Muscle of leg (tissue), 11 donors: ENCODE results near the gene ANKRD61. TPM values are rescaled to one million over a fixed set of nuclear protein-coding genes. Genes with fewer than 3 reads are reported as not detected.

ENCODE experiments used
- DNase-seq: peaks from one replicate; pipeline ENCODE4 v3.0.0; 2013
- H3K27ac ChIP-seq: one replicate; pipeline ENCODE4 v1.5.1; 2013; ENCODE audit warnings: mild to moderate bottlenecking, low read length, control low read depth
- H3K27me3 ChIP-seq: one replicate; pipeline ENCODE4 v1.6.1; 2013; ENCODE audit warnings: low read length; ENCODE audit not compliant: control insufficient read depth, insufficient read depth
- H3K36me3 ChIP-seq: one replicate; pipeline ENCODE4 v1.6.1; 2013; ENCODE audit warnings: low read length; ENCODE audit not compliant: control insufficient read depth, insufficient read depth
- H3K4me1 ChIP-seq: one replicate; pipeline ENCODE4 v1.6.1; 2013; ENCODE audit warnings: low read length; ENCODE audit not compliant: control insufficient read depth, insufficient read depth
- H3K4me3 ChIP-seq: one replicate; pipeline ENCODE4 v1.5.1; 2013; ENCODE audit warnings: low read length, control low read depth
- H3K9me3 ChIP-seq: replicated peaks from 2 replicates; pipeline ENCODE4 v1.6.1; 2013; ENCODE audit warnings: low read depth, low read length; ENCODE audit not compliant: control insufficient read depth
- WGBS: methylation state at CpG from one replicate; pipeline ENCODE4 v1.1.5; 2013; ENCODE audit warnings: missing lambda C conversion rate; ENCODE audit not compliant: insufficient coverage; 5-methylcytosine and 5-hydroxymethylcytosine counted together
- polyA plus RNA-seq, 8 donors: library from polyadenylated mRNA; unstranded; fragments of 120-200 nt; gene quantifications; one replicate each; pipeline versions ENCODE4 v1.2.1 to v1.2.3, GENCODE V29; 2013; ENCODE audit warnings: inconsistent platforms in 1 of 8, low replicate concordance in 1 of 8; ENCODE audit not compliant: insufficient read length in 8 of 8, insufficient read depth in 1 of 8
- total RNA-seq: library from RNA; stranded (reverse); fragments of 120-200 nt; gene quantifications from one replicate; pipeline ENCODE4 v1.2.4, GENCODE V29; 2013

ANKRD61 gene
- total and polyA plus RNA-seq, 9 donors: 0.22 to 1.0 (median 0.69) TPM

- Histone ChIP-seq H3K27me3 (no peaks in the 10 kb centered on the region), H3K9me3 (no peaks in the 10 kb centered on the region), H3K27ac (no peak overlapping the region), H3K4me1 (peaks cover 18% of the 10 kb centered on the region), H3K4me3 (no peak overlapping the region), H3K36me3 (peaks cover 34% of the 10 kb centered on the region)
- WGBS: 87% methylated on average over 13 of the region's 14 CpGs
- no peak for DNase-seq
Measured at GRCh38 chr7:6012355-6013104, 18.6 kb upstream of the ANKRD61 start.

- DNase-seq: peak; percentile 86
- 67% methylated on average over 6 of the region's 8 CpGs for WGBS
Measured at GRCh38 chr7:6015917-6016652, 15.1 kb upstream of the ANKRD61 start.

GRCh38 chr7:6016653-6016966 lies 14.6 kb upstream of the ANKRD61 start:
- WGBS: 80% methylated on average over 5 of the region's 8 CpGs
- Histone ChIP-seq H3K27me3 (no peaks in the 10 kb centered on the region), H3K4me3 (no peak overlapping the region), H3K27ac (no peak overlapping the region), H3K9me3 (no peaks in the 10 kb centered on the region), H3K36me3 (peaks cover 62% of the 10 kb centered on the region), H3K4me1 (peaks cover 15% of the 10 kb centered on the region)
- DNase-seq: no peak

More at GRCh38 chr7:6015917-6016652, 15.1 kb upstream of the ANKRD61 start:
- H3K4me1 ChIP-seq: peaks cover 15% of the 10 kb centered on the region
- H3K9me3 ChIP-seq: no peaks in the 10 kb centered on the region
- H3K27ac ChIP-seq: peak overlapping the region; percentile 4
- no peak overlapping the region for H3K4me3 ChIP-seq
- peaks cover 62% of the 10 kb centered on the region for H3K36me3 ChIP-seq
- H3K27me3 ChIP-seq: no peaks in the 10 kb centered on the region

- H3K27me3 ChIP-seq: no peaks in the 10 kb centered on the region
- peaks cover 10% of the 10 kb centered on the region for H3K4me1 ChIP-seq
- WGBS: 80% methylated on average over 5 of the region's 11 CpGs
- H3K4me3 ChIP-seq: no peak overlapping the region
- H3K9me3 ChIP-seq: no peaks in the 10 kb centered on the region
- peaks cover 83% of the 10 kb centered on the region for H3K36me3 ChIP-seq
- no peak for DNase-seq
- H3K27ac ChIP-seq: no peak overlapping the region
Measured at GRCh38 chr7:6020371-6021286, 10.5 kb upstream of the ANKRD61 start.

- Histone ChIP-seq H3K9me3 (no peaks in the 10 kb centered on the region), H3K27ac (no peak overlapping the region), H3K4me3 (no peak overlapping the region), H3K36me3 (peaks cover 91% of the 10 kb centered on the region), H3K4me1 (peaks cover 4% of the 10 kb centered on the region), H3K27me3 (no peaks in the 10 kb centered on the region)
- DNase-seq: no peak
- WGBS: no CpG with 5 or more reads among the region's 3 CpGs
Measured at GRCh38 chr7:6022707-6023106, 8.5 kb upstream of the ANKRD61 start.

GRCh38 chr7:6023974-6024435 lies 7.2 kb upstream of the ANKRD61 start:
- DNase-seq: no peak
- no peaks in the 10 kb centered on the region for H3K9me3 ChIP-seq
- H3K27me3 ChIP-seq: no peaks in the 10 kb centered on the region
- peaks cover 4% of the 10 kb centered on the region for H3K4me1 ChIP-seq
- no peak overlapping the region for H3K4me3 ChIP-seq
- H3K36me3 ChIP-seq: peaks cover 91% of the 10 kb centered on the region
- 92% methylated on average over 7 of the region's 7 CpGs for WGBS
- H3K27ac ChIP-seq: no peak overlapping the region

GRCh38 chr7:6026011-6026819 lies 5.0 kb upstream of the ANKRD61 start:
- Histone ChIP-seq H3K27me3 (no peaks in the 10 kb centered on the region), H3K27ac (peak overlapping the region; percentile 51), H3K4me1 (peaks cover 4% of the 10 kb centered on the region), H3K4me3 (no peak overlapping the region), H3K9me3 (no peaks in the 10 kb centered on the region), H3K36me3 (peaks cover 88% of the 10 kb centered on the region)
- DNase-seq: peak; percentile 45
- 83% methylated on average over 19 of the region's 22 CpGs for WGBS

- Histone ChIP-seq H3K27ac (peak overlapping the region; percentile 45), H3K4me1 (peaks cover 4% of the 10 kb centered on the region), H3K4me3 (no peak overlapping the region), H3K9me3 (no peaks in the 10 kb centered on the region), H3K27me3 (no peaks in the 10 kb centered on the region), H3K36me3 (peaks cover 86% of the 10 kb centered on the region)
- peak; percentile 46 for DNase-seq
- WGBS: 100% methylated on average over 3 of the region's 12 CpGs
Measured at GRCh38 chr7:6026820-6027311, 4.3 kb upstream of the ANKRD61 start.

- no peaks in the 10 kb centered on the region for H3K9me3 ChIP-seq
- no peak overlapping the region for H3K27ac ChIP-seq
- WGBS: no CpG with 5 or more reads among the region's 1 CpG
- no peaks in the 10 kb centered on the region for H3K27me3 ChIP-seq
- peaks cover 4% of the 10 kb centered on the region for H3K4me1 ChIP-seq
- no peak for DNase-seq
- peaks cover 82% of the 10 kb centered on the region for H3K36me3 ChIP-seq
- H3K4me3 ChIP-seq: no peak overlapping the region
Measured at GRCh38 chr7:6027806-6028365, 3.3 kb upstream of the ANKRD61 start.
